ENCODE data around the gene DPF3.

DPF3 gene

GRCh38 chr14:72652179-72652578 lies 241.7 kb downstream of the DPF3 start:
- TF ChIP-seq, protein P1, sequence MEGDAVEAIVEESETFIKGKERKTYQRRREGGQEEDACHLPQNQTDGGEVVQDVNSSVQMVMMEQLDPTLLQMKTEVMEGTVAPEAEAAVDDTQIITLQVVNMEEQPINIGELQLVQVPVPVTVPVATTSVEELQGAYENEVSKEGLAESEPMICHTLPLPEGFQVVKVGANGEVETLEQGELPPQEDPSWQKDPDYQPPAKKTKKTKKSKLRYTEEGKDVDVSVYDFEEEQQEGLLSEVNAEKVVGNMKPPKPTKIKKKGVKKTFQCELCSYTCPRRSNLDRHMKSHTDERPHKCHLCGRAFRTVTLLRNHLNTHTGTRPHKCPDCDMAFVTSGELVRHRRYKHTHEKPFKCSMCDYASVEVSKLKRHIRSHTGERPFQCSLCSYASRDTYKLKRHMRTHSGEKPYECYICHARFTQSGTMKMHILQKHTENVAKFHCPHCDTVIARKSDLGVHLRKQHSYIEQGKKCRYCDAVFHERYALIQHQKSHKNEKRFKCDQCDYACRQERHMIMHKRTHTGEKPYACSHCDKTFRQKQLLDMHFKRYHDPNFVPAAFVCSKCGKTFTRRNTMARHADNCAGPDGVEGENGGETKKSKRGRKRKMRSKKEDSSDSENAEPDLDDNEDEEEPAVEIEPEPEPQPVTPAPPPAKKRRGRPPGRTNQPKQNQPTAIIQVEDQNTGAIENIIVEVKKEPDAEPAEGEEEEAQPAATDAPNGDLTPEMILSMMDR (IDR thresholded peaks at IDR 0.05; ENCODE audit: control insufficient read depth, insufficient read depth, low read depth, low read length, missing control alignments), result no peak
- H3K4me3 ChIP-seq (ENCODE audit: control insufficient read depth, low read depth, low read length), result no peak overlapping the region
- DNase-seq (ENCODE audit: low read depth), result no peak

- TF ChIP-seq, protein P1 (IDR thresholded peaks at IDR 0.05; ENCODE audit: control insufficient read depth, insufficient read depth, low read depth, low read length, missing control alignments), result no peak
- H3K4me3 ChIP-seq (ENCODE audit: control insufficient read depth, low read depth, low read length), result no peak overlapping the region
- DNase-seq (ENCODE audit: low read depth), result no peak
These were observed 242.2 kb downstream of the DPF3 start for GRCh38 chr14:72651714-72652113.

- TF ChIP-seq, protein P1 (IDR thresholded peaks at IDR 0.05; ENCODE audit: control insufficient read depth, insufficient read depth, low read depth, low read length, missing control alignments), result no peak
- DNase-seq (ENCODE audit: low read depth), result no peak
- H3K4me3 ChIP-seq (ENCODE audit: control insufficient read depth, low read depth, low read length), result no peak overlapping the region
These were observed 242.8 kb downstream of the DPF3 start for GRCh38 chr14:72651081-72651480.

DNA sequence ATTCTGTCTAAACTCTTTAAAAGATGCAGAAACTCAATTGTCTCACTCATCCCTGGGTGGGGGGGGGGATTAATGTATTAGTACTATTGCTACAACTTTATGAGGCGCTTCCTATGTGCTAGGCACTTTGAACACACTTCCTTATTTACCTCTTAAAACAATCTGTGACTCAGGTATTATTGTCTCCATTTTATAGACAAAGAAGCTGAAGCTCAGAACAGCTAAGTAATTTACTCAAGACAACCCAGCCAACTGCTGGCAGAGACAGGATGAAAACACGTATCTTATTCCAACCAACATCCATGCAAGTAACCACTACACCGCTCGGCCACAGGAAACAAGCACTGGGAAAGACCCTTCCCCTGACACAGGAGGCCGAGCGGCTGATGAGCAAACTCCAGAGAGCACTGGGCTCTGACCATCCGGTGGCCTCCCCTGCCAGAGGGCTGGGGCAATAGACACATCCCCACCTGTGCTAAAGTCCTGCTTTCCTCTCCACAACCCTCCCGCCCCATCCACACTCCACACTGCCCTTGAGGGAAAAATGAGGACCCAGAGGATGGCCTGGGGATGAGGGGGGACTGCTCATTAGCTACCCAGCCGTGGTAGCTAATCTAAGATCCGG lies 244.2 kb downstream of the DPF3 start:
- H3K4me3 ChIP-seq (ENCODE audit: control insufficient read depth, low read depth, low read length), result no peak overlapping the region
- DNase-seq (ENCODE audit: low read depth), result no peak
- TF ChIP-seq, protein P1 (IDR thresholded peaks at IDR 0.05; ENCODE audit: control insufficient read depth, insufficient read depth, low read depth, low read length, missing control alignments), result no peak

GRCh38 chr14:72647782-72648181 lies 246.1 kb downstream of the DPF3 start:
- TF ChIP-seq, protein P1 (IDR thresholded peaks at IDR 0.05; ENCODE audit: control insufficient read depth, insufficient read depth, low read depth, low read length, missing control alignments), result no peak
- no peak for DNase-seq (ENCODE audit: low read depth)

DNA sequence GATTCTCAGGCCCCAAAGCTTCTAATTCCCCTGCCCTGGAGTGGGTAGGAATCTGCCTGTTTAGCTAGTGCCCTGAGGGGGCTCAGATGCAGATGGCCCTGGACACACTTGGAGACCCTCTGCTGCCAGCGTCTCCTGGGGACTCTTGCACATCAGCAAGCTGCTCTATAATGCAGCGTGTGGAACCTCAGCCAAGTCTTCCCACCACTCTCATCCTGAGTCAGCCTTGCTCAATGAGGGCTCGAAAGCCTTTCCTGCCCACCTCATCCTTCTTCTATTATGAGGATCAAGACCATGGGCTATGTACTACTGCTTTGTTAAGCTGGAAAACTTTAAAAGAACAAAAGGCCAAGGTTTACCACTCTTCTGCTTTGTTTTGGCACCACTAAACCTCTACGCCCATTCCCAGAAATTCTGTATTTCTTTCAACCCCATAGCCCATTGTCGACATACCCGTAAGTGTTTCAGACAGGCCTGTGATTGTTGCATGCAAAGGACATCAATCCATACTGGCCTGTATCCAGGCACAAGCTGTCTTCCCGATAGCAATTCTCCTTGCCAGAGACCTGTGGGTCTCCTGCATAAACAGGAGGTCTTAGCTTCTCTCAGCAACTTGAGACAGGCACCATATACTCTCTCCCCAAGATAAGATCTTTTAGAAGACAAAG lies 246.9 kb downstream of the DPF3 start:
- no peak for DNase-seq (ENCODE audit: low read depth)
- no peak overlapping the region for H3K4me3 ChIP-seq (ENCODE audit: control insufficient read depth, low read depth, low read length)
- TF ChIP-seq, protein P1 (IDR thresholded peaks at IDR 0.05; ENCODE audit: control insufficient read depth, insufficient read depth, low read depth, low read length, missing control alignments), result no peak

More at GRCh38 chr14:72647782-72648181, 246.1 kb downstream of the DPF3 start:
- no peak overlapping the region for H3K4me3 ChIP-seq (ENCODE audit: control insufficient read depth, low read depth, low read length)

Measured in AG09309 (cell line).